Coronary artery (tissue), 2 donors: Measurements from ENCODE around the gene LRRC59.

Experiments used
- DNase-seq: peaks from one replicate; pipeline ENCODE4 v3.0.0-alpha.2; 2017; ENCODE audit warnings: low spot score
- H3K27ac ChIP-seq, 2 donors: fragments of 200-600 bp; sonication (generic); one replicate each; pipeline ENCODE4 v1.5.1; 2016 to 2019
- H3K4me3 ChIP-seq: fragments of 200-600 bp; sonication (generic); 2 replicates; pipeline ENCODE4 v1.5.1; 2016; ENCODE audit warnings: mild to moderate bottlenecking, moderate library complexity
- CTCF ChIP-seq: fragments of 200-600 bp; sonication (generic); IDR thresholded peaks from one replicate; pipeline ENCODE4 v1.5.1; 2019; ENCODE audit warnings: antibody characterized with exemption

Gene LRRC59

GRCh38 chr17:50352693-50353599 is 44.4 kb downstream of the LRRC59 start:
- H3K27ac ChIP-seq = no peak overlapping the region
- no peak for DNase-seq
- H3K4me3 ChIP-seq = no peak overlapping the region
- no peak for TF ChIP-seq CTCF

GRCh38 chr17:50352072-50352692 is 45.1 kb downstream of the LRRC59 start:
- DNase-seq = no peak
- H3K27ac ChIP-seq = no peak overlapping the region
- H3K4me3 ChIP-seq = no peak overlapping the region
- TF ChIP-seq CTCF = no peak

- no peak for DNase-seq
- Histone ChIP-seq H3K4me3 (no peak overlapping the region), H3K27ac (no peak overlapping the region)
- no peak for TF ChIP-seq CTCF
Observed at GRCh38 chr17:50350733-50351132, 46.6 kb downstream of the LRRC59 start.

- no peak for TF ChIP-seq CTCF
- H3K27ac ChIP-seq = no peak overlapping the region
- no peak overlapping the region for H3K4me3 ChIP-seq
- DNase-seq = no peak
Observed at GRCh38 chr17:50349243-50349600, 48.1 kb downstream of the LRRC59 start.

- Histone ChIP-seq H3K27ac (peak overlapping the region in 1 of 2 donors; percentile 10), H3K4me3 (no peak overlapping the region)
- no peak for TF ChIP-seq CTCF
- no peak for DNase-seq
Observed at GRCh38 chr17:50348522-50349242, 48.6 kb downstream of the LRRC59 start.

GRCh38 chr17:50347894-50348291 is 49.4 kb downstream of the LRRC59 start:
- no peak overlapping the region for H3K4me3 ChIP-seq
- no peak overlapping the region for H3K27ac ChIP-seq
- TF ChIP-seq CTCF = no peak
- no peak for DNase-seq
